Measurements from ENCODE around the gene EGR4.

GRCh38 chr2:73289304-73289703, 4.0 kb downstream of the EGR4 start:
- TF ChIP-seq PATZ1 (CRISPR knock-in tag; IDR thresholded peaks at IDR 0.05; ENCODE audit: borderline replicate concordance) (no peak), ARNTL (CRISPR knock-in tag; IDR thresholded peaks at IDR 0.05; ENCODE audit: borderline replicate concordance, low read depth) (no peak), CREB5 (CRISPR knock-in tag; IDR thresholded peaks at IDR 0.05; ENCODE audit: low read depth) (no peak), POU6F1 (CRISPR knock-in tag; IDR thresholded peaks at IDR 0.05; ENCODE audit: borderline replicate concordance, low read depth) (no peak), ISL1 (CRISPR knock-in tag; IDR thresholded peaks at IDR 0.05) (no peak), RARB (CRISPR knock-in tag; IDR thresholded peaks at IDR 0.05) (no peak), ZC3H10 (CRISPR knock-in tag; IDR thresholded peaks at IDR 0.05) (no peak), TSHZ2 (CRISPR knock-in tag; IDR thresholded peaks at IDR 0.05) (no peak), CSRNP3 (CRISPR knock-in tag; IDR thresholded peaks at IDR 0.05) (no peak), PPARA (CRISPR knock-in tag; IDR thresholded peaks at IDR 0.05; ENCODE audit: borderline replicate concordance) (no peak), ZNF8 (CRISPR knock-in tag; IDR thresholded peaks at IDR 0.05) (no peak), ZNF565 (CRISPR knock-in tag; conservative IDR thresholded peaks at IDR 0.05; ENCODE audit: low read depth) (no peak), SNAI2 (CRISPR knock-in tag; IDR thresholded peaks at IDR 0.05) (no peak), ZFP30 (CRISPR knock-in tag; IDR thresholded peaks at IDR 0.05) (no peak)
